Uterus (tissue), 2 donors: ENCODE measurements around the gene MTREX.

ENCODE experiments used
- POLR2A ChIP-seq, 2 donors: fragments of 450-650 bp; IDR thresholded peaks; one replicate each; pipeline ENCODE4 v1.6.1; 2016; ENCODE audit warnings: antibody characterized with exemption in 2 of 2, mild to moderate bottlenecking in 1 of 2, moderate library complexity in 1 of 2
- TF ChIP-seq, protein P1 (sequence below), 4 experiments: fragments of 200-600 bp in 2 of 4; fragments of 450-650 bp in 2 of 4; sonication (generic) in 2 of 4; IDR thresholded peaks; one replicate each; pipeline ENCODE4 v1.5.1; 2016 to 2019; ENCODE audit warnings: antibody characterized with exemption in 4 of 4, mild to moderate bottlenecking in 2 of 4, moderate library complexity in 1 of 4

GRCh38 chr5:55445791-55446190, 138.0 kb downstream of the MTREX start:
- TF ChIP-seq POLR2A (IDR thresholded peaks at IDR 0.05) = no peak
- TF ChIP-seq, protein P1, sequence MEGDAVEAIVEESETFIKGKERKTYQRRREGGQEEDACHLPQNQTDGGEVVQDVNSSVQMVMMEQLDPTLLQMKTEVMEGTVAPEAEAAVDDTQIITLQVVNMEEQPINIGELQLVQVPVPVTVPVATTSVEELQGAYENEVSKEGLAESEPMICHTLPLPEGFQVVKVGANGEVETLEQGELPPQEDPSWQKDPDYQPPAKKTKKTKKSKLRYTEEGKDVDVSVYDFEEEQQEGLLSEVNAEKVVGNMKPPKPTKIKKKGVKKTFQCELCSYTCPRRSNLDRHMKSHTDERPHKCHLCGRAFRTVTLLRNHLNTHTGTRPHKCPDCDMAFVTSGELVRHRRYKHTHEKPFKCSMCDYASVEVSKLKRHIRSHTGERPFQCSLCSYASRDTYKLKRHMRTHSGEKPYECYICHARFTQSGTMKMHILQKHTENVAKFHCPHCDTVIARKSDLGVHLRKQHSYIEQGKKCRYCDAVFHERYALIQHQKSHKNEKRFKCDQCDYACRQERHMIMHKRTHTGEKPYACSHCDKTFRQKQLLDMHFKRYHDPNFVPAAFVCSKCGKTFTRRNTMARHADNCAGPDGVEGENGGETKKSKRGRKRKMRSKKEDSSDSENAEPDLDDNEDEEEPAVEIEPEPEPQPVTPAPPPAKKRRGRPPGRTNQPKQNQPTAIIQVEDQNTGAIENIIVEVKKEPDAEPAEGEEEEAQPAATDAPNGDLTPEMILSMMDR (IDR thresholded peaks at IDR 0.05) = no peak
